Tibial nerve (tissue), 3 donors: ENCODE data around the gene LY86.

Experiments used
- CTCF ChIP-seq, 5 experiments: fragments of 200-600 bp in 3 of 5; fragments of 450-650 bp in 2 of 5; sonication (generic) in 3 of 5; IDR thresholded peaks; one replicate each; pipeline ENCODE4 v1.5.1; 2016 to 2019; ENCODE audit warnings: antibody characterized with exemption in 5 of 5, mild to moderate bottlenecking in 3 of 5, moderate library complexity in 2 of 5
- POLR2A ChIP-seq, 2 donors: fragments of 450-650 bp; IDR thresholded peaks; one replicate each; pipeline ENCODE4 v1.6.1; 2017; ENCODE audit warnings: antibody characterized with exemption in 2 of 2, mild to moderate bottlenecking in 2 of 2, moderate library complexity in 2 of 2

DNA sequence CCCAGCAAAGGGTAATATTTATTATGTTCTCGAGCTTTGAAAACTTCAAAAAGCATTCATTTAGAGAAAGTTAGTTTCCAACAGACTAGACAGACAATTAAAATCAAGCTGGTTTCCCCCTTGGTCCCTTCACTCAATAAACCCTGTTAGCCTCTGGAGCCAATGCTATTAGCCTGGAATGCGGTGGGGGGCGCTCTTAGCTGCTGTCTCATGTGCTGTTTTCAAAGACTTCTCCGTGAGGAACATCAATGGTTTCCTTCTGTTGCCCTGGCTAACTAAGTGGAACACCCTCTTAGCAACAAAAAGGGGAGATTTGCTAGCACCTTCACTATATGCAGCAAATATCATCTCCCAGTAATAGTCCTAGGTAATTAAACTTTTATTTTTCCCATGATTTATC lies 86.4 kb downstream of the LY86 start:
- TF ChIP-seq CTCF (IDR thresholded peaks at IDR 0.05) (no peak), POLR2A (IDR thresholded peaks at IDR 0.05) (no peak)
